ENCODE results near the gene SRC.

Gene SRC

DNA sequence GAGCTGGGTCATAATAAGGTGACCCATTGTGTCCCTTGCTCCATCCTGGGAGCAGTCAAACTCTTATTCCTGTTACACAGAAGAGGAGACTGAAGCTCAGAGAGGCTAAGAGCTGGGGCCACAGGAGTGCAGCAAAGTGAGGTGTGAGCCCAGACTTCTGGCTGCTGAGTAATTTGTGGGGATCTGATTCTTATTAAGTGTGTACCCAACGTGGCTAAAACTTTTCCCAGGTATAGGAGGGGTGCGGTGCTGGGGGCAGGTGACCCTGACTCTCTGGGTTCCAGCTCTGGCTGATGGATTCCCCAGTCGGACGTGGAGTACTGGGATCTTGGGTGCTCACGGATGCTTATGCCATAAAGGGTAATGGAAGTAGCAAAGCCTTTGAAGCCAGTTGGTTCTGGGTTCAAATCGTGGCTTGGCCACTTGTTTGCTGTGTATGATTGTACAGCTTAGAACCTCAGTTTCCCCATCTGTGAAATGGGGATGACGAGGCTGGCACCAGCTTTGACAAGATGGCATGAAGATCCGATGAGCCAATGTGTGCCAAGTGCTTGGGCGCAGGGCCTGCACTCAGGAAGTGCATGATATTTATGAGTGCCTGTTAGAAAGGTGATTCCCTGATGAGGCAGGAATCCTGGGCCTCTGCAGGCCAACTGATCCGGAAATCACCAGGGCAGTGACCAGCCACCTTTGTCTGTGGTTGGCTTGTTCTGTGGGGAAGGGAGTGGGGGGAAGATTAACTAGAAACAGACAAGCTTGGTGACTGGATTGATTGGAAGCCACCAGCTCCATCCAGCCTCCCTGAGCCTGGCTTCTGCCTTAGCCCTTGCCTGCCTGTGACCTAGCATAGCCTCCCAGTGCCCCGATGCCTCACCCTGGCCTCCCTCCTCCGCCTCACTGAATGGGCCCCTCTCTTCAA, 6.0 kb downstream of the SRC start:
- no peak for DNase-seq

DNA sequence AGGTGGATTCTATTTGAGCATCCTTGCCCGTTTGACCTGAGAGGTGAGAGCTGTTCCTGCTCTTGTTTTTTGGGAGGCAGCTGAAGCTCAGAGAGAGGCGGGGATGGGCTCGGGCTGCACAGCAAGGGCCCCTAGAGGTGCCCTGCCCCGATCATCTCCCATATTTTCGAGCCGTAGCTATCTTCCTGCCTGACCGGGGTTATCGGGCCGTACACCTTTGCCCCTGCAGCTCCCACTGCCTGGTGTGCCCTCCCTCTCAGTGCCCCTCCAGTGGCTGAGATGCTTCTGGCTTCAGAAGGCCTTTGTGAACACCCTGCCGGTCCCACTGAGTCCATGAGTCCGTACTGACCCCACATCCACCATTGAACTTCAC, 6.7 kb downstream of the SRC start:
- no peak for DNase-seq

DNA sequence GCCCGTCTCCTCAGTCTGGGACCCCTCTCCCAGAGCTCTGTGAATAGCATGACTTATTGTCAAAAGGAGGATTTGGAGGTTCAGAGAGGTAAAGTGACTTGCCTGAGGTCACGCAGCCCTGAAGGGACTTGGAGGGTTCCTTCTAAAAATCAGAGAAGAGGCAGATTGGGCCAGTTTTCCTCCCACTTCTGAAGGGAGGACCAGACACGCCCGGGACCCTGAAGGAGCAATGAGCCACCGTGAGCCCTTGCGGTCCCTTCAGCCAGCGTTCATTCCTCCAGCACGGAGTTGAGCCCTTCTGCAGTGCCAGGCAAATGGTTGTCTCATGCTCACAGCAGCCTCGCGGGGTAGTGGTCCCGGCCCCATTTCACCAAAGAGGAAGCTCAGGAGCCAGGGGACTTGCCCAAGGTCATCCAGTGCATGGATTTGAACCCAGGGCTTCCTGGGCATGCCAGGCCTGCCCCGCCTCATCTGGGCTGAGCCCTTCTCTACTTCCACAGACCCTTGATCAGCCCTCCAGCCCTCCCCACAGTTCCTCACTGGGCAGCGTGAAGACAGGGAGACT, 7.4 kb downstream of the SRC start:
- no peak for DNase-seq

DNA sequence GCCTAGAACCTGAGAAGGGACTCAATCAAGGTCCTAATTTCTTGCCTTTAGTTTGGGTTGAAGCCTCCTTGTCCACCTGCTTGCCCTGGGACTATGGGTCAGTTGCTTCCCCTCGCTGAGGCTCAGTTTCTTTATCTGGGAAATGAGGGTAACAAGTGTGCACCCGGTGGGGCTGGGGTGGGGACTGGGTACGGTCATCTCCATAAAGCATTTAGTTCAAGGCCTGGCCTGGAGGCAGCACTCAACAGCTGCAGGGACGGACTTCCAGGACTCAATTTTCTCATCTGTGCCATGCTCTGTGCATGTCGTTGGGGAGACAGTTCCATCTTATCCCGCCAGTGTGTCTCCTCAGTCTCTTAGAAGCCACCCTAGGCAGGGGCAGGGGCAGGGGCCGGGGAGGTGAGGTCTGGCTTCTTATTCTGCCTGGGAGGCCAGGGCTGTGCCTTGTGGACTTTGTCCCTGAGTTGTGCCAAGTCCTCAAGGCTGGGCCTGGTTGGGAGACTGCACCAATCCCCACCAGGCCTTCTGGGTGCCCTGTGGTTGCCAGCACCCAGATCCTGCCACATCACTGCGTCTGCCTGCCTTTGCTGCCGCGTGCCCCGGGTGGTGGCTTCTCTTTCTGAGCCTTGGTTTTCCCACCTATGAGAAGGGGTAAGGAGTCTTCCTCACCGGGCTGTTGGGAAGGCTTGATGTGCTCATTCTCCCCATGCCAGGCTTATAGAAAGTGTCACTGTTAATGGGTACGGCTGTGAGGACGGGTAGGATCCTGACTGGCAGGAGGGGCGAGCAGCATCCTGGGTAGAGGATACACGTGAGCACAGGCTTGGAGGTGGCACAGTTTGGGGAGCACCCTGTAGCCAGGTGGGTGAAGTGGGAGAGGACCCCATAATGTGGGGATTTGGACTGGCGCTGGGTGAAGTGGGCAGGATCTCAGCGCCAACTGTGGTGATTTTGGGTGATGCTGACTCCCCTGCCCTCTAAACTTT, 8.6 kb downstream of the SRC start:
- DNase-seq, result no peak

DNA sequence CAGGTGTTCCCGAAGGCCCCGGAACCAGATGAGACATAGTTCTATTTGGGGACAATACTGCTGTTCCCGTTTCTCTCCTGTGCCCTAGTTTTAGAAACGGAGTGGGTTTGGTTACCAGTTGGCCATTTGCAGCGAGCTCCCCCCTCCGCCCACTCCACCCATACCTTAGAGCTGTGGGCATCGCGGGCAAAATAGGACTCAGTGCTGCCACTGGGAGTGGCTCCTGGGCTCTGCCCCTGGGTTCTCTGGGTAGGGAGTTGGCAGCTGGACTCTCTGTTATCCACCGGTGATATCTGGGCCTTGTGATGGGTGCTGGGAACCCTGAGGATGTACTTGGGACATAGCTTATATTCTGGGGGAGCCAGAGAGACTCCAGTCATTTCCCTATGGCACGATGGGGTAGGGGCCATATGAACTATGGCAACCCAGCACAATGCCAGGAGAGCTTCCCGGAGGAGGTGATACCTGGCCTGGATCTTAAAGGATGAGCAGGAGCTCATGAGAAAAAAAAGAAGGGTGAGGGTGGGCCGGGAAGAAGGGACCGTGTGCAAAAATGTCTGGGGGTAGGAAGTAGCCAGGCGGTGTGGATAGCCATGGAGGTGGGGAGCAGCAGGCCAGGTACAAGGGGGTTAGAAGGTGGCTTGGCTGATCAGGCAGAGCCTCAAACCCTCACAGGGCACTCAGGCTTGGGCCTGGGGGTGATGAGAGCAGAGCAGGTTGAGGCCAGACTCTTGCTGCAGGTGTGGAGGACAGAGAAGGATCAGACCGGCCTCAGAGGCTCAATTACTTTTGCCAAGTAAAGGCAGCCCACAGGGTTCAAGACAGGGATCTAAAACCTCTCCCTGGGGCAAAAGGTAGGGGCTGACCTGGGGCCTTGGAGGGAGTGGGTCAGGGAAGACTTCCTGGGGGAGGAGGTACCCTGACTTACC, 9.6 kb downstream of the SRC start:
- DNase-seq, result no peak

DNA sequence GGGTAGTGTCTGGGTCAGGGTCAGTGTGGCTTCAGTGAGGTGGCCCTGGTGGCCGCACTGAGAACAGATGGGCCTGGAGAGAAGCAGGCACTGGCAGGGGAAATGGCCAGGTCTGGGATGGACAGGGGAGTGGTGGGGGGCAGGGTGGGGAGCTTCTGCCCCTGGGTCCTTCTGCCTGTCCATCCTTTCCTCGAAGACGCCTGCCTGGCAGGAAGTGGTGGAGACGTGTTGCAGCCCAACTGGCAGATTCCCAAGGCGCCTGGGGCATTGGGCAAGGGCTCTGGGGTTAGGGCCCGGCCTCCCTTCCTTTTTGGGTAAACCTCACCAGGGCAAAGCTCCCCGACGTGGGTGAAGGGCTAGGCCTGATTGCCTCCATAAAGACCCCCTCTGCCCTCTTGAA, 10.4 kb downstream of the SRC start:
- no peak for DNase-seq

DNA sequence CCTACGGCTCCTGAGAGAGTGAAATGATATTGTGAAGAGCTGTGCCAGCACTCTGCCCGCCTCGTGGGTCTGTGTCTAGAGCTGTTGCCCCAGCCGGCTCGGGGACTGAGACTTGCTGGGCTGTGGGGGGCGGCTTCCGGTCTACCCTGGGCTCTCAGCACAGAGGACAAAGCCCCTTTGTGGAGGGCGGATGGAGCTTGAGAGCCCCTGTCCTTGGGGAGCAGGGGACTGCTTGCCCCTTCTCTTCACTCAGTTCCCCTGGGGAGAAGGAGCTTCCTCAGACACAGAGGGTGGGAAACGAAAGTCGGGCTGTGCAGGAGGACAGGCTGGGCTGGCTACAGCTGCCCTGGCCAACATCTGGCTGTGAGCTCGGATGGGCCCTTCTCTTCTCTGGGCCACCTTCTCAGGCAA, 11.0 kb downstream of the SRC start:
- no peak for DNase-seq

DNA sequence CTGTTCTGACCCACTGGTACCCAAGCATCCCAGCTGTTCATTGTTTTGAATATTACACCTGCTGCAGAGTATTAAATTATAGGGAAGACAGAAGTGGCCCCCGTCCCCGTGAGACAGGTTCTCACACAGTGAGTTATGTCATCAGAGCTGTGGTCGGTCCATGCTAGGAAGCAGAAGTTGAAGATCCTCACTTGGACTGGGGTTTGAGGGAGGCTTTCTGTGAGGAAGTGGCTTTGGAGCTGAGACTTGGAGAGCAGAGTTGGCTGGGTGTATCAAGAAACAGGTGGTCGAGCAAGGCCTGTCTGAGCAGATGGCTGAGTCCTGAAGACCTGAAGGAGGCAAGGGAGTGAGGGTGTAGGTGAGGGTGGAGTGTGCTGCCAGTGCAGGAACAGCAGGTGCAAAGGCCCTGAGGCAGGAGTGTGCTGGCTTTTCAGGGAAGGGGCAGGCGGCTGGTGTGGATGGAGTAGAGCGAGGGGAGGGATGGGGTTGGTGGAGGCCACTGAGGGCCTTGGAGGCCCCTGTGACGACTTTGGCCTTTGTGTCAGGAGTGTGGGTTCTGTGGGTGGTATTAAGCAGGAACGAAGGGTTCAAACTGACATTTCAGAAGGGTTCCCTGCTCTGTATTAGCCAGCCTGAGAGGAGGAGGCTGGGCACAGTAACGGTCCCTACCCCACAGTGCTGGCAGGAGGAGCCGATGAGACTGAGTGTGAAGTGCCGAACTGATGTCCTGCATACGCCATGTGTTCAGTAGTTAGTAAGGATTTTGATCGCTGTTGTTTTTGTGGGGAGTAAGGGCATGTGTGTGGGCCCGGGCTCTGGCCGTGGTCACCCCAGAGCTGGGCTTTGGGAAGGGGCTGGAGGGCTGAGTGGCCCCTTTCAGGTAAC, 11.8 kb downstream of the SRC start:
- DNase-seq, result no peak

DNA sequence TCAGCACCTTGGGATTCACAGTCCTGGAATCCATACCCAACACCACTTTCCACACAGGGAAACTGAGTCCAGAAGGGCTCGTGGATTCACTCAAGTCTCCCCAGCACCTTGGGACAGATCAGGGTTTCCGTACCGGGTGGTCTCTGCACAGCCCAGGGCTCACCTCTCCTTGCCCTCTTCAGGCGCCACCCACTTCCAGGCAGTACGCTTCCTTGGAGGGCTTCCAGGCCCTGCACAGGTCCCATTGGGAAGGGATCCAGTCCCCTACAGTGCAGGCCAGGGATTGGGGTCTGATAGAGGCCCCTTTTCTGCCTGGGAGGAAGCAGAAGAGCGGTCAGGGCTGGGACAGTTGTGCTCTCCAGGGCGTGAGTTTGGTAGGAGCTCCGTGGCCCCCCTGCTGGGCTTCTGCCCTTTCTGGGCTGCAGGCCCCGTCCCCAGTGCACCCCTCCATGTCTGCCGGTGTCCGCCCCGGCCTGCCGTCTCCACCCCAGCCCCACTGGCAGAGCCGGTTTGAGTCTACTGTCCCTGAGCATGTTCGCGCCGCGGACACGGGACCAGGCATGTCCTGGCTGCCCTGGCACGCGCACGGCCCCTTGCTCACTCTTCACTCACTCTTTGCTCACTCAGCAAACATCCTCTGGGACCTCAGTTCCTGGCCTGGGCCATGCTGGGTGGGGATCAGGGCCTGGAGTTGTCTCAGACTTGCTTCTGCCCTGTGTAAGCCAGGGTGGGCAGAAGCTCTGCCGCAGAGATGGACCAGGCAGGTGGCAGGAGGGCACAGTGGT, 12.6 kb downstream of the SRC start:
- DNase-seq, result no peak

DNA sequence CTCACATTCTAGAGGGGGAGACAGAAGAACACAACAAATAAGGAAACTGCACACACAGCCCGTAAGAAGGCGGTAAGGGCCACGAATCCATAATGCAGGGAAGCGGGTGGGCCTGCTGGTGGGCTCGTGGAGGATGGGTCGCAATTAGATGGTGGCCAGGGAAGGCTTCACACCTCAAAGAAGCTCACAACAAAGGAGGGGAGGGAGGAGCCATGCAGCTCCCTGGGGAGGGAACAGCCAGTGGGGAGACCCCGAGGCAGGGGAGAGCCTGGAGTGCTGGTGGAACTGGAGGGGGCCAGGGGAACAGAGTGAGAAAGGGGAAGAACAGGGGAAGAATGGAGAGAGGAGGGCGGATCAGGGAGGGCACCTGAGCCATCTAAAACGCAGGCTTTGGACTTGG, 13.4 kb downstream of the SRC start:
- no peak for DNase-seq

DNA sequence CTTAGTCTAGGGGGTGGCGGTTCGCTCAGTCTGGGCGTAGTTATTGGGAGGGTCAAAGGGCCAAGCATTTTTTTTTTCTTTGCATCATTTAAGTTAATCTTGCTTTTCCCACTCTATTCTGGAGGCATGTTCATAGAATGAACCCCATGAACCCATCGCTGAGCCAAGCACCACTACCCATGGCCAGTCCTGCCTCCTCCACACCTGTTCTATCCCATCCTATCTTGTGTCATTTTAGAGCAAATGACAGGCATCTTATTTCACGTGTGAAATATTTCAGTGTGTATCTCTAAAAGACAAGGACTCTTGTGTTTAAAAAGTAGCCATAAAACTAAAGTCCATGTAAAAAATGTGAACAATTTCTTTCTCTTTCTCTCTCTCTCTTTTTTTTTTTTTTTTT, 13.9 kb downstream of the SRC start:
- no peak for DNase-seq

DNA sequence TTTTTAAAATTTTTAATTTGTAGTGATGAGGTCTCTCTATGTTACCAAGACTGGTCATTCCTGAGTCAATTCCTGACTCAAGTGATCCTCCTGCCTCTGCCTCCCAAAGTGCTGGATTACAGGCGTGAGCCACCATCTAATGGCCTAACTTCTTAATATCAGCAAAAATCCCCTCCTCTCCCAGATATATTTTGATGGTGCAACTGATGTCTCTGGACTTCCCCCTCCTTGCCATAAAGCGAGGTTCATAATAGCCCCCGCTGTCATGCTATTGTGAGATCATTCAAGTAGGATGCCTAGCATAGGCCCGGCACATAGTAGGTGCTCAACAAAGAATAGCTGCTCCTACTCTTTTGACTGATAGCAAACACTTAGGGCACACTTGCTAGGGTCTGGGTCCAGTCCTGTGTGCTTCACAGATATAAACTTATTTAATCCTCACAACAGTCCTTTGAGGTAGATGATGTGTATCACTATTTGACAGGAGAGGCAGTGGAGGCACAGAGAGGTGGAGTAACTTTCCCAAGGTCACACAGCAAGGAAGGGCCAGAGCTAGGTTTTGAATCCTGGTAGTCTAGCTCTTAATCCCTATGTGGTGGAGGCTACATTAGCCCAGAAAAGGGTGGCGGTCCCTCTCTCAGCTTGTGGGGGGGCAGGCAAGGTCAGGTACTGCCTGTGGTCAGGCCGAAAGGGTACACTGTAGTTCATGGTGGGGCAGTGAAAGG, 14.6 kb downstream of the SRC start:
- no peak for DNase-seq

DNA sequence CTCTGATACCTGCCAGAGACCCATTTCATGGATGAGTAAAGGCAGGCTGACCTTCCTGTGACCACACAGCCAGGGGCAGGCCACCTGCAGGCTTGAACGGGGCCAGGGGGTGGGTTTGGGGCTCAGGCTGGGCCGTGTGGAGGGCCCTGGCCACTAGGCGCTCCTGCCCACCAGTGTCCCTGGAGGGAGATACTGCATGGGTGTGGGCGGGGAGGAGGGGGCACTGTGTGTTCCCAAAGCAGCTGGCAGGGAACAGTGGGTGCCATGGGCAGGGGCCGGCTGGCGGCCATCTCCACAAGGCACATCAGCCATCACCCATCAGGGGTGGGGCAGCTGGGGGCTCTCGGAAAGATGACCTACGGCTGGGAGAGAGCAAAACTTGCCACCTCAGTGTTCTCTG, 15.4 kb downstream of the SRC start:
- DNase-seq, result no peak

DNA sequence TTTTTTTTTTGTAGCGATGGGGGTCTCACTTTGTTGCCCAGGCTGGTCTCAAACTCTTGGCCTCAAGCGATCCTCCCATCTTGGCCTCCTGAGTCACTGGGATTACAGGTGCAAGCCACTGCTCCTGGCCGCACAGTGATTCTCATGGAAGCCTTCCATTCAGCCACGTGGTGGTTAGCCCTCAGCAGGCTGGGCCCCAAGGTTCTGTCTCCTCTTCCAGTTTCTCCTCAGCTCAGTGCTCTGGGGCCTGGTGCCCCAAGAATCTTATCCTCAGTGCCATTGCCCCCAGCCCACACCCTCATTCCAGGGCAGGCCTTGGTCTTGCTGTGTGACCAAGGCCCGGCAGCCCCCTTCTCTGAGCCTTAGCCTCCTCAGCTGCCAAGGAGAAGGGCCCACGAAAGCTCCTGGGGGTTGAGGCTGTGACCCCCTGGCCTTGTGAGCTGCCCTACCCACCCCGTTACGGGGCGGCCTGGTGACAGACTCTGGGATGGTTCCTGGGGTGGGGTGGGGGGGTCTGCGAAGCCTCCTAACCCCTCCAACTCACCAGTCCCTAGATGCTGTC, 16.4 kb downstream of the SRC start:
- no peak for DNase-seq

DNA sequence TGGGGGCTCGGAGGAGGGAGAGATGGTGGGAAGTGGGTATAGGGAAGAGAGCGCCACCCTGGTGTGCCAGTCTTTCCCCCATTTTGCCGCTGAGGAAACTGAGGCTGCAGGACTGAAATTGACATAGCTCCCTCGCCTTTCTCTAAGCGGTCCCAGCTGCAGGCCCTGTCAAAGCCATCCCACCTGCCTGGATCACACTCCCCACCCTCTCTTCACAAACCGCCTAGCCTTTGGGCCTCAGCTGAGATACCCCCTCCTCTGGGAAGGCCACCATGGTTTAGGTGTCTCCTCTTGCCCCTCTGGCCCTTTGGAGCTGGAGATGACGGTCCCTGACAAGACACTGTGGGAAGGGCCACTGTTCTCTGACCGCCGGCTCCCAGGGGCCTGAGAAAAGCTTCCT, 16.9 kb downstream of the SRC start:
- no peak for DNase-seq

DNA sequence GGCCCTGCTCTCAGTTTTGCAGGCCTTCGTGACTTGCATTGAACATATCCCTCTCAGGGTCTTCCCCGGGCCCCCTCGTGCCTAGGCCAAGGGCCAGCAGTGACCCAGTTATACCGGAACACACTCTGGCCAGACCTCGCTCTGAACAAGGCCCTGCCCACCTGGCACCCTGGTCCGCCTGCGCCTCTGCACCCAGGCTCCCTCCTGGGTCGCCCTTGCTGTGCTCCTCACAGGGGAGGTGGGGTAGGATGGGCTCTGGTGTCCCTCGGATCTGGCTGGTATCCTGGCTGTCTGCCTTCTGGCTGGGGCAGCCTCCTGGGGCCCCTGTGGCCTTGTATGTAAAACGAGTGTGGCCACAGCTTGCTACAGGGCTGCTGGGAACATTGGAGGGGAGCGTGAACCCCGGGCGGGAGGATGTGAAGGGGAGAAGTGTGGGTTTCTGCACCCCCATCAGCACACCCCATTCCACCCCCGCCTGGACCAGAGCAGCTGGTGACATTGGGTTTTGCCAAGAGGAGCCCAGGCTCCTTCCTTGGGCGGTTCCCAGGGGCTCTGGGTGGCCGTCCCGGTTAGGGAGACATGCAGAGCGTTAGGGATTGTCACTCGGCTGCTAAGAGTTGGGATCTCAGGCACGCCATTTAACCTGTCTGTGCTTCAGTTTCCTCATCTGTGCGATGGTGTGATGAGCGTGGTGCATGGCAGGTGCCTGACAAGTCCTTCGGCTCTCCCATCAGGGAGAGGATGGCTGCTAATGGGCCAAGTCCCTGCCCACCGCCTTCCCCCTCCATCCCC, 17.5 kb downstream of the SRC start:
- no peak for DNase-seq

DNA sequence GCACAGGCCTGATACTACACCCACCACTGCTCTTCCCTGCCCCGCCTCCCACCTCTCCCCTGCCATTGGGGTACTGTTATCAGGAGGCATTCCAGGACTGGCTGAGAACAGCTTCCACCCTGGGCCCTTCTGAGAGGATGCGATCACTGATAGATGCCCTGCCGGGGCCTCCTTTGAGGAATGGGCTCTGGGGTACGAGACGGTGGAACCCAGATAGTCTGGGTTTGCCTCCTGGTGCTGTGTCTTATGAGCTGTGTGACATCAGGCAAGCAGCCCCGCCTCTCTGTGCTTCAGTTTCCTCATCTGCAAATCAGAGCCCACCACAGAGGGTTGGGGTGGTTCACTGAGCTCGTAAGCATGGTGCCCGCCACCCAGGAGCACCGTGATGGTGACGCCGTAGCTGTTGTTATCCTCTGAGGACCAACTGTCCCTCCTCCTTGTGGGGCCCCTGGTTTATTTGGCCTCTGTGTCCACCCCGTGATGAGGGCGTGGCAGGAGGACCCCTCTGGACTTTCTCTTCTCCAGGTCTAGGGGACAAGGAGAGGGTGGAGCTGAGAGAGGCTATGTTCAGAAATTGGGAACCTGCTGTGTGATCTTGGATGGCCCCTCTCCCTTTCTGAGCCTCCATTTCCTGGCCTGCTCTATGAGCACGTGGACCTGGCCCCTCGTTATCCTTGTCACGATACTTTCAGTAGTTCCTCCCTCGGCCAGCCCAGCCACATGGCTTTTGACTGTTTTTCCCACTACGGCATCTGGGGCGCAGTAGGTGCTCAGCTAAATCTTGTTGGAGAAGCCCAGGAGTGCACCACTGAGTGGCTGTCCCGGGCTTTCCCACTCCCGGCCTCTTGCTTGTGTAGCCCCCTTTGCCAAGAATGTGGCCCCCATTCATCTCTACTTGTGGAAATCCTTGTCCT, 18.3 kb downstream of the SRC start:
- DNase-seq, result no peak

DNA sequence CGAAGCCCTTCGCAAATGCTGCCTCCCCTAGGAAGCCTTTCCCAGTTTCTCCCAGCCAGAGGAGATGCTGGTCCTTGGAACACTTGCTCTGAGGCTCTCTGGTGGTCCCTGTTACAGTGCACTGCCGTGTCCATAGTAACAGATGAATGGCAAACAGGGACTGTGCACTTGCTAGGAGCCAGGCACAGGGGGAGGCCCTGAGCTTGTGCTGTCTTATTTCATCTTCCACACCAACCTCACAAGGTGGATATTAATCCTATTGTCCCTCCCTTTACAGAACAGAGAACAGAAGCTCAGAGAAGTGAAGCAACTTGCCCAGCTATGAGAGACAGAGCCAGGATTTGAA, 19.0 kb downstream of the SRC start:
- no peak for DNase-seq
